BE2C (cell line): ENCODE results near the gene TXN2.

ENCODE experiments used
- DNase-seq: peaks from one replicate; pipeline ENCODE4 v3.0.0-alpha.2; 2020
- H3K27me3 ChIP-seq: fragments of 250-450 bp; sonication (Bioruptor Pico); 2 replicates; pipeline ENCODE4 v1.5.1; 2020; ENCODE audit warnings: mild to moderate bottlenecking
- H3K36me3 ChIP-seq: fragments of 250-450 bp; sonication (Bioruptor Pico); 2 replicates; pipeline ENCODE4 v1.5.1; 2020; ENCODE audit warnings: mild to moderate bottlenecking
- H3K4me1 ChIP-seq: fragments of 250-450 bp; sonication (Bioruptor Pico); 2 replicates; pipeline ENCODE4 v1.5.1; 2020
- H3K4me3 ChIP-seq: 2 replicates; pipeline ENCODE4 v1.5.1; 2011; ENCODE audit warnings: low read depth, low read length
- H3K9me3 ChIP-seq: fragments of 250-450 bp; sonication (Bioruptor Pico); 2 replicates; pipeline ENCODE4 v1.5.1; 2020
- CTCF ChIP-seq: IDR thresholded peaks from 2 replicates; pipeline ENCODE4 v1.5.1; 2012; ENCODE audit warnings: mild to moderate bottlenecking, low read depth, low read length

The TXN2 gene

DNA sequence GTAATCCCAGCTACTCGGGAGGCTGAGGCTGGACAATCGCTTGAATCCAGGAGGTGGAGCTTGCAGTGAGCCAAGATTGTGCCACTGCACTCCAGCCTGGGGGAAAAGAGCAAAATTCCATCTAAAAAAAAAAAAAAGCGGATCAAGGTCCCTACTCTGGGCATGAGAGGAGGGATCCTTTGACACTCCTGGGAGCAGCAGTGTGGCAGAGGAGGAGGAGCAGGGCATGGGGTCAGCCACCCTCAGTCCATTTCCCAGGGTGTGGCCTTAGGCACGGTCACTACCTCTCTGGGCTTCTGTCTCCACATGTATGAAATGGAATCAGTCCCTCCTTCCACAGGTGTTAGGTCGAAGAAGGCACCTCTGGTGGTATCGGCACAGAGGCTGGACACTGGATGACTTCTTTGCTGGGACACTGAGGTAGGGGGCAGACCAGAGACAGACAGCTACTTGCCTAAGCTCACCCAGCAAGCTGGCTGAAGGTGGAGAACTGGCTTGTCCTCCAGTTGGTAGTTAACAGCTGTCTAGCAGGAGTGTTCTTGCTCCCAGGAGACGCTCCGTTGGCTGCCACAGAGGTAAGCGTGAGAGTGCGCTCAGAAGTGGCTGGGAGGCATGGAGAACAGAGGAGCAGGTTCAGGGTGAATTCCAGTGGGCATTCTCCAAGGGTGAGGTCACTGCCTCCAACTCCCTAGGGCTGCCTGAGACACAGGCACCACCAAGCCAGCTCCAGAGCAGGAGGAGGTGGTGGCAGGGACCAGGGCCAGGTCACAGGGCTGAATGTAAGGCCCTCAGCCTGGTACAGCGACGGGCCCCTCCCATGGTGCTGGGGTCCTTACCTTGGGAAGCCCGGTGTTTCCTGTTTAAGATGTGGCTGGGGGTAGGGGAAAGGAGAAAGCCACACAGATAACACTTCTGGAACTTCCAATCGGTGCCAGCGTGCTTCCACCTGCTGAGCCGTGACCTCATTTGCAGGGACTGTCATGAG, 19.5 kb downstream of the TXN2 start:
- peak; percentile 56 for DNase-seq
- no peak for TF ChIP-seq CTCF
- no peak overlapping the region for H3K4me3 ChIP-seq

DNA sequence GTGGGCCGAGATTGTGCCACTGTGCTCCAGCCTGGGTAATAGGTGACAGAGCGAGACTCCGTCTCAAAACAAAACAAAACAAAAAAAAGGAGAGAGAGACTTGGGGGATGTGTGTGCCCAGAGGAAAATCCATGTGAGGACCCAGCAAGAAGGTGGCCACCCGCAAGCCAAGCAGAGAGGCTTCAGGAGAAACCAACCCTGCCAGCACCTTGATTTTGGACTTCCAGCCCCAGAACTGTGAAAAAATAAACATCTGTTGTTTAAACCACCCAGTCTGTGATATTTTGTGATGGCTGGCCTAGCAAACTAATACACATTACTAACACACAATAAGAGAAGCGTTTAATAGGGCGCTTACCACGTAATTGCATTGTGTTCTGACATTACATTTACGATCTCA, 21.2 kb downstream of the TXN2 start:
- H3K4me1 ChIP-seq, result peaks cover 3% of the 10 kb centered on the region; the same call in 1 of the 2 replicates
- H3K9me3 ChIP-seq, result no peaks in the 10 kb centered on the region
- no peak for TF ChIP-seq CTCF
- H3K27me3 ChIP-seq, result no peaks in the 10 kb centered on the region
- DNase-seq, result no peak
- no peak overlapping the region for H3K4me3 ChIP-seq
- no peaks in the 10 kb centered on the region for H3K36me3 ChIP-seq

More for the DNA sequence above, 19.5 kb downstream of the TXN2 start:
- no peaks in the 10 kb centered on the region for H3K27me3 ChIP-seq
- H3K36me3 ChIP-seq, result peaks cover 13% of the 10 kb centered on the region
- H3K9me3 ChIP-seq, result no peaks in the 10 kb centered on the region
- peaks cover 3% of the 10 kb centered on the region for H3K4me1 ChIP-seq

- peaks cover 3% of the 10 kb centered on the region; the same call in 1 of the 2 replicates for H3K4me1 ChIP-seq
- H3K9me3 ChIP-seq, result no peaks in the 10 kb centered on the region
- TF ChIP-seq CTCF, result no peak
- no peaks in the 10 kb centered on the region for H3K36me3 ChIP-seq
- no peaks in the 10 kb centered on the region for H3K27me3 ChIP-seq
- no peak for DNase-seq
- no peak overlapping the region for H3K4me3 ChIP-seq
These were observed 23.6 kb downstream of the TXN2 start for GRCh38 chr22:36457688-36458450.

DNA sequence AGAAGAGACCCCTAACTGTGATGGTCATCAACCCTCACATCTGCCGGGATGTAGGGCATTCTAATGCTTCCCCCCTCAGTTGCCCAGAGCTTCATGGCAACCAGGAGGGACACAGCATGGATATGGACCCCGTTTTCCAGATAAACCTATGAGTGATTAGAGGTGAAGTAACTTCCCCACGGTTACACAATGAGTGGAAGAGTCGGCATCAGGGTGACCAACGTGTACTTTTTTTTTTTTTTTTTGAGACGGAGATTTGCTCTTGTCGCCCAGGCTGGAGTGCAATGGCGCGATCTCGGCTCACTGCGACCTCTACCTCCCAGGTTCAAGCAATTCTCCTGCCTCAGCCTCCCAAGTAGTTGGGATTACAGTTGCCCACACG, 25.0 kb downstream of the TXN2 start:
- Histone ChIP-seq H3K36me3 (no peaks in the 10 kb centered on the region), H3K27me3 (no peaks in the 10 kb centered on the region), H3K9me3 (no peaks in the 10 kb centered on the region), H3K4me1 (no peaks in the 10 kb centered on the region), H3K4me3 (no peak overlapping the region)
- no peak for DNase-seq
- no peak for TF ChIP-seq CTCF

DNA sequence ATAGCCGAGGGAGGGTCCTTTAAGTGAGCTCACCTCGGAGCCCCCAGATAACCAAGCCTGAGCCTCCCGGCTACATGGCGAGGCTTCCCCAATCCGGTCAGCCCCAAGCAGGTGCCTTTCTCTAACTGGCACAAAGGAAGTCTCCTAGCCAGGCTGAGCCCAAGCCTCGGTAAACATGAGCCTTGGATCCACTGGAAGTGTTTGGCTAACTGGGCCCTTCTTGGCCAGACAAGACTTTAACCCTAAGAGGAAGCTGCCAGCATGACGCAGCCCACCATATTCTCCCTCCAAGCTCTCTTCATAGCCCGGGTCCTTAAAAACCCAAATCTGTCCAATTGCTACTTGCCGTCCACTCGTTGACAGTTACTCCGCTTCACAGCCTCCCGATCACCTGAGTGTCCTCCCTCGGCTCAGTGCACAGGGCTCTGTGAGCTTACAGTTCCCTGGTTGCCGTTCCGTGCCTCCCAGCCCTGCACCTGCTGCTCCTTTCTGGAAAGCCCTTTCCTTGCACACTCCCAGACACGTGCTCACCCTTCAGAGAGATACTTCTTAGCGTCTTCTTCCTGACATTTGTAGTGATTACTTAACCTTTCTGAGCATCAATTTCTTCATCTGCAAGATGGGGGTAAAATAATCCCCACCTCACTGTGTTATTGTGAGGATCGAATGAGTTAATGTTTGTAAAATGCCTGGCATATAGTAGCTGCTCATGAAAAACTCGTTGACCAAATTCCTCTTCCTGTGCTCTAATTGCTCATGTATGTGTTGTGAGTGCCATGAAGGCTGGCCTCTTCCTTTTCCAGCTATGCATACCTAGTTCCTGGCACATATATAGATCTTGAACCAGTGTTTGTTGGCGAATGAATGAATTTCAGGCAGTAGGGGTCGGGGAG, 25.6 kb downstream of the TXN2 start:
- H3K9me3 ChIP-seq, result no peaks in the 10 kb centered on the region
- H3K27me3 ChIP-seq, result no peaks in the 10 kb centered on the region
- H3K36me3 ChIP-seq, result no peaks in the 10 kb centered on the region
- TF ChIP-seq CTCF, result no peak
- no peak for DNase-seq
- no peaks in the 10 kb centered on the region for H3K4me1 ChIP-seq
- peak overlapping the region; percentile 59 for H3K4me3 ChIP-seq
